Fibroblast of skin of left biceps (primary cell): Measurements from ENCODE around the gene NASP.

Source experiments
- DNase-seq, 2 experiments: peaks; one replicate each; pipeline ENCODE4 v3.0.0-alpha.2; 2013; ENCODE audit warnings: low read depth in 2 of 2

NASP gene

DNA sequence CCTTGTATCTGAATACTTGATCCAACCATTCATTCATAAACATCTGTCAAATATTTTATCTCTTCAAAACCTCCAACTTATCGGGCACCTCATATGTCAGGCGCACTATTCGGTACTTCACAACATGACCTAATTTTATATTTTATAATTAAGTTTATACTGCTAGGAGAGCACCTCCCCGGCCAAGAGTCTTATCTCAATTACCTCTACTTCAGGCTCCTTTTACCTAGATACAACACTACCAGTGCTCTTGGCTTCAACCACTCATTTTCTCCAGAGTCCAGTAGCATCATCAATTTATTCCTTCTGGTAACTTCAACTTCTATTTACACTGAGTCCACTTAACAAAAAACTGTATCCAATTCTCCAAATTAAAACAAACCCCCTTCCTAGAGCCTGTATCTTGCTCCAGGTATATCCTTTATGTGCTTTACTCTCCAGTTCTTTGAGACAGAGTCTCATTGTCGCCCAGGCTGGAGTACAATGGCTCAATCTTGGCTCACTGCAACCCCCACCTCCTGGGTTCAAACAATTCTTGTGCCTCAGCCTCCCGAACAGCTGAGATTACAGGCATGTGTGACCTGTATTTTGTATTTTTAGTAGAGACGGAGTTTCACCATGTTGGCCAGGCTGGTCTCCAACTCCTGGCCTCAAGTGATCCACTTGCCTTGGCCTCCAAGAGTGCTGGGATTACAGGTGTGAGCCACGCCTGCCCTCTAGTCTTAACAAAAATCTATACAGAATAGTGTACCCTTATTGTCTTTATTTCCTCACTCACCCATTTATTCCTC, 83.7 kb downstream of the NASP start:
- no peak for DNase-seq
